ENCODE results near the gene APBB3. TPM values are rescaled to one million over a fixed set of nuclear protein-coding genes. Genes with fewer than 3 reads are reported as not detected.
"Not testable (repeated sequence)": the region's sequence is repeated elsewhere in the genome, so short reads cannot be mapped to it uniquely, and the experiment has no call there.

APBB3 gene
- total RNA-seq (2014; rRNA removed; shearing (Covaris generic)) = 11.6 and 27.4 TPM in 2 replicates

GRCh38 chr5:140564196-140565023 lies at the start of gene APBB3, which contains the start of gene SLC35A4:
TSS of gene APBB3 (minus strand) at chr5:140564598. CDS start at chr5:140564245, 353 bp downstream.
TSS of gene SLC35A4 (plus strand) at chr5:140564828. CDS start at chr5:140567170, 2,342 bp downstream.
- in situ Hi-C loops (cut with HindIII; ENCODE audit: low sequenced_read_pairs) = no loop called here
- peak; percentile 99 for DNase-seq (ENCODE audit: low spot score)

DNA sequence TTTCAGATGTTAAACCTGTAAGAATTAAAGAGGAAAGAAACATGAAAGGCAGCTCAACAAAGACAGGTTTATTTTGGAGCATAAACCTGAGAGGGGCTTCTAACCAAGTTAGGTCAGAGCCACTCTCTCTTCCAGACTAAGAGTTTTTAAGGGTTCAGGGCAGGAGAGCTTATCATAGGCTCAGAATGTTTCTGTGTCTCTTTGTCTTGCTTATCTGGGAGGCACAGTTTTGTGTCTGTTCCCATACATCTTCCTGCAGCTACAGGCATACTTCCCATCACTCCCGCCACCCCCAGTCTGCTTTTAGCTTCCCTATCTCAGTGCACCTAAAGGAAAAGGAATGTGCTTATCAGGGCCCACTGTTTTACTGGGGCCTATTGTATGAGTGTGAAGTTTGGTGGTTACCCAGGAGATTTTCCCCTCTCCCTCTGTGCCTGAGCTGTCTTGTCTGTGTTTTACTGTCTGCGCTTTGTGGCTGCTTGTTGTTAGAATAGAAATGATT lies 46.7 kb upstream of the APBB3 start:
- no peak for DNase-seq (ENCODE audit: low spot score)
- in situ Hi-C loops (cut with HindIII; ENCODE audit: low sequenced_read_pairs) = no loop called here

DNA sequence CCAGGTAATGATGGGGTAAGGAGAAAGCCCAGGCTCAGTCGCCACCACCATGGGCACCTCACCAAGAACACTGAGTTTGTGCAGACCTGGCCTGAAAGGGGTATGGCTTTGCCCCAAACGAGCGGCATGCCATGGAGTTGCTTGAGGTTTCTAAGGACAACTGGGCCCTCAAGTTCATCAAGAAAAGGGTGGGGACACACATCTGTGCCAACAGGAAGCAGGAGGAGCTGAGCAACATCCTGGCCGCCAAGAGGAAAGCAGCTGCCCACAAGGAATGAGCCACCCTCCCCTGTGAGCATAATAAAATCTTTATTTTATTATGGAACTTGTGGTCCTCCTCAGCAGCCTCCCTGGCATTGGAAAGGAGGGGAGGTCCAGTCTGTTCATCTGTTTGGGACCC lies 44.7 kb upstream of the APBB3 start:
- no peak for DNase-seq (ENCODE audit: low spot score)
- in situ Hi-C loops (cut with HindIII; ENCODE audit: low sequenced_read_pairs) = no loop called here

- in situ Hi-C loops (cut with HindIII; ENCODE audit: low sequenced_read_pairs) = no loop called here
- DNase-seq (ENCODE audit: low spot score) = no peak
Measured at GRCh38 chr5:140608722-140609121, 44.3 kb upstream of the APBB3 start.

- DNase-seq (ENCODE audit: low spot score) = no peak
- in situ Hi-C loops (cut with HindIII; ENCODE audit: low sequenced_read_pairs) = no loop called here
Measured at GRCh38 chr5:140607031-140607430, 42.6 kb upstream of the APBB3 start.

GRCh38 chr5:140605879-140606278 lies 41.5 kb upstream of the APBB3 start:
- in situ Hi-C loops (cut with HindIII; ENCODE audit: low sequenced_read_pairs) = no loop called here
- DNase-seq (ENCODE audit: low spot score) = no peak

DNA sequence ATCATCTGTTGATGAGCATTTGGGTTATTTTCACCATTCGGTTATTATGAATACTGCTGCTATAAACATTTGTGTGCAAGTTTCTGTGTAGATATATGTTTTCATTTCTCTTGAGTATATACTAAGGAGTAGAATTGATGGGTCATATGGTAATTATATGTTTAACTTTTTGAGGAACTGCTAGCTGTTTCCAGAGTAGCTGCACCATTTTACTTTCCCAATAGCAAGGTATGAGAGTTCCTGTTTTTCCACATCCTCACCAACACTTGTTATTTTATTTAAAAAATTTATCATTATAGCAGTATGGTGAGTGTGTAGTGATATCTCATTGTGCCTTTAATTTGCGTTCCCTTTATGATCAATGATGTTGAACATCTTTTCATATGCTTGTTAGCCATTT lies 39.3 kb upstream of the APBB3 start:
- DNase-seq (ENCODE audit: low spot score) = no peak
- in situ Hi-C loops (cut with HindIII; ENCODE audit: low sequenced_read_pairs) = no loop called here

DNA sequence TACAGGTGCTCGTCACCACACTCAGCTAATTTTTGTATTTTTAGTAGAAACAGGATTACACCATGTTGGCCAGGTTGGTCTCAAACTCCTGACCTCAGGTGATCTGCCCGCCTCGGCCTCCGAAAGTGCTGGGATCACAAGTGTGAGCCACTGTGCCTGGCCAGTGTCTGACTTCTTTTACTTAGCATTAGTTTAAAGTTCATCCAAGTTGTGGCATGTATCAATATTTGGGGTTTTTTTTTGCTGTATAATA lies 39.0 kb upstream of the APBB3 start:
- DNase-seq (ENCODE audit: low spot score); in situ Hi-C loops (cut with HindIII; ENCODE audit: low sequenced_read_pairs): not testable (repeated sequence)

DNA sequence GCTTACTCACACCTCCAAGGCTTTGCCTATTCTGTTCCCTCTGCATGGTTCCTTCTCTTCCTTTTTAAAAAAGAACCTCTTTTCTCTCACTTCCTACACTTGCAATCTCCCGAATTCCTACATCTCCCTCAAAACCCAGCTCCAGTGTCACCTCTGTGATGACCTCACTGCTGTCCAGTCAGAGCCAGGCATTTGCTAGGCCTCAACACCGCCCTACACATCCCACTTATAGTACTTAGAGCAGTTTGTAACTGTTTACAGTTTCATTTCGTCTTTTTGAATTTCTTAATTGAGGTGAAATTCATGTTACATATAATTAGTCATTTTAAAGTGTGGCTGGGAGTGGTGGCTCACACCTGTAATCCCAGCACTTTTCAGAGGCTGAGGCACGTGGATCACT lies 37.7 kb upstream of the APBB3 start:
- no peak for DNase-seq (ENCODE audit: low spot score)
- in situ Hi-C loops (cut with HindIII; ENCODE audit: low sequenced_read_pairs) = no loop called here

DNA sequence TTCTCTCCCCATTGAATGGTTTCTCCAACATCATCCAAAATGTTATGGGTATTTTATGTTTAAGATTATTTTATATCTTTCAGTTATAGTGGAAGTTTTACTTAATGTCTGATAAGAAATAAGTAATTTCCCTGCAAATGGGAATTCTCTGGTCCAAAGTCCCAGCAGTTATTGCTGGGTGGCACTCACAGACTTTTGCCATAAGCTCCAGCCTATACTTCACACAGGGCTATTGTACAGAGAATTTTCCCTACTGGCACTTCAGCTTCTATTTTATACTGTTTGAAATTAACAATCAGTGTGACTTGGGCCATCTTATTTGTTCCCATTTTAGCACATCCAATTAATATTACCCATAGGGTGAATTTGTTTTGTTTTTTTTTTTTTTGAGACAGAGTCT lies 35.7 kb upstream of the APBB3 start:
- in situ Hi-C loops (cut with HindIII; ENCODE audit: low sequenced_read_pairs) = no loop called here

GRCh38 chr5:140598836-140599235 lies 34.4 kb upstream of the APBB3 start:
- in situ Hi-C loops (cut with HindIII; ENCODE audit: low sequenced_read_pairs) = no loop called here
- no peak for DNase-seq (ENCODE audit: low spot score)

More for the DNA sequence above, 35.7 kb upstream of the APBB3 start:
- DNase-seq (ENCODE audit: low spot score) = no peak

DNA sequence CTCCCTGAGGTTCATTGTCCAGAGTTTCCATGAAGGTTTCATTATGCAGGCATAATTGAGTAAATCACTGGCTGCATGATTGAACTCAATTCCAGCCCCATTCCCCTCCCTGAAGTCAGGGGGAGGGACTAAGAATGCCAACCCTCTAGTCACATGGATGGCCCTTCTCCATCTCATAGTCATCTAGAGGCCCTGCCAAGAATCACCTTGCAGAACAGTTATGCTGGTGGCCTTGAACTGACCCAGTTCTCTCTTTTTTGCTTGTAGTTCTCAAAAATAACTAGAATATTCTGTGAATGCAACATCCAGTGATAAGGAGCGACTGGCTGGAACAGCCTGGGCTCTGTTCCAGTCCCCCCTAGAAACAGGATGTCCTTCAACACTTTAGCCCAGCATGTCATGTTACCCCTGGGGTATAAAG lies 31.9 kb upstream of the APBB3 start:
- in situ Hi-C loops (cut with HindIII; ENCODE audit: low sequenced_read_pairs) = no loop called here
- peak; percentile 29 for DNase-seq (ENCODE audit: low spot score)

- in situ Hi-C loops (cut with HindIII; ENCODE audit: low sequenced_read_pairs) = no loop called here
- DNase-seq (ENCODE audit: low spot score) = no peak
Measured at GRCh38 chr5:140595538-140596300, 31.3 kb upstream of the APBB3 start.

DNA sequence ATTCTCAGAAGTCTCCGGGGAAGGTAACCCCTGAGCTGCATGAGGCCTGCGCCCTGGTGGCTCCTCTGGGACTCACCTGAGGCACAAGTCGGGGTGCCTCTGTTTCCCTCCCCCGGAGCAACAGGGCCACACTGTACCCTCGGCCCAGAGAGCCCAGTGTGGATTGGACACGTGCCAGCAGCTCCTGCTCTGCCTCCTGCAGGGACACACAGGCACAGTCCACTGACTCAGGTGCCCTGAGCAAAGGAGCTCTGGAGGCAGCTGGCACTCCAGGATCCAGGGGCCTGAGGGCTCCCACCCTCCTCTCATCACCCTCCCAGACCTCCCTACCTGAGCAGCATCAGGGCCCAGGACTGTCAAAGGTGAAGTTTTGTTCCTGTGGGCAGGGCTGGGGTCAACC lies 29.8 kb upstream of the APBB3 start:
- in situ Hi-C loops (cut with HindIII; ENCODE audit: low sequenced_read_pairs) = no loop called here
- DNase-seq (ENCODE audit: low spot score) = no peak

DNA sequence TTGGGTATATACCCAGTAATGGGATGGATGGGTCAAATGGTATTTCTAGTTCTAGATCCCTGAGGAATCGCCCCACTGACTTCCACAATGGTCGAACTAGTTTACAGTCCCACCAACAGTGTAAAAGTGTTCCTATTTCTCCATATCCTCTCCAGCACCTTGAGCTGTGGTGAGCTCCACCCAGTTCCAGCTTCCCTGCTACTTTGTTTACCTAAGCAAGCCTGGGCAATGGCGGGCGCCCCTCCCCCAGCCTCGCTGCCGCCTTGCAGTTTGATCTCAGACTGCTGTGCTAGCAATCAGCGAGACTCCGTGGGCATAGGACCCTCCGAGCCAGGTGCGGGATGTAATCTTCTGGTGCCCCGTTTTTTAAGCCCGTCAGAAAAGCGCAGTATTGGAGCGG lies 28.7 kb upstream of the APBB3 start:
- in situ Hi-C loops (cut with HindIII; ENCODE audit: low sequenced_read_pairs); DNase-seq (ENCODE audit: low spot score): not testable (repeated sequence)

DNA sequence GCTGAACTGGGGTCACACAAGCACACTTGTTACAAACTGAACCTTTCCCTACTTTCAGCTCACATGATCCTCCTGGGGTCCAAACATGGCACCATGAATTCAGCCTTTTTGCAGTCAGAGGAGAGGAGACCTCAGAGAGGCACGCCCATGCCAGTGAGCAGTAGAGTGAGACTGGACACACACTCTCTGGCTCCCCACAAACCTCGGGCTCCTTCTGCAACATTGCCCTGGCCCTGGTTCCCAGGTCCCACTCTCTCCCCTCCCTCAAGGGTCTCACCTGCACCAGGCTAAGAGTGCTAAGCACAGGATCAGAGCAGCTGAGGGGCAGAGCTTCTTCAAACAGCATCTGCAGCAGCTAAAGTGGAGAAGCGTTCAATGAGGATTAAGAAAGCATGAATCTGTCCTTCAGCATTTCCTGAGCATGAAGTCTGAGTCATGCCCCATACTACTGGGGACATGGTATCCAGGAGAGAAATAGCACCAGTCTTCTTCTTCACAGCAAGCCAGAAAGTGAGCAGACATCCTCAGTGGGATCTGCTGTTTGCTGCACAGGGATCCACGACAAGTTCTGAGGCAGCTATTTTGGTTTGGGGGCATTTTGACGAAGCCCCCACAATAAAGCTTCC lies 27.5 kb upstream of the APBB3 start:
- no peak for DNase-seq (ENCODE audit: low spot score)

GRCh38 chr5:140590861-140591260 lies 26.5 kb upstream of the APBB3 start:
- in situ Hi-C loops (cut with HindIII; ENCODE audit: low sequenced_read_pairs) = no loop called here
- no peak for DNase-seq (ENCODE audit: low spot score)

More for the DNA sequence above, 27.5 kb upstream of the APBB3 start:
- in situ Hi-C loops (cut with HindIII; ENCODE audit: low sequenced_read_pairs) = no loop called here

DNA sequence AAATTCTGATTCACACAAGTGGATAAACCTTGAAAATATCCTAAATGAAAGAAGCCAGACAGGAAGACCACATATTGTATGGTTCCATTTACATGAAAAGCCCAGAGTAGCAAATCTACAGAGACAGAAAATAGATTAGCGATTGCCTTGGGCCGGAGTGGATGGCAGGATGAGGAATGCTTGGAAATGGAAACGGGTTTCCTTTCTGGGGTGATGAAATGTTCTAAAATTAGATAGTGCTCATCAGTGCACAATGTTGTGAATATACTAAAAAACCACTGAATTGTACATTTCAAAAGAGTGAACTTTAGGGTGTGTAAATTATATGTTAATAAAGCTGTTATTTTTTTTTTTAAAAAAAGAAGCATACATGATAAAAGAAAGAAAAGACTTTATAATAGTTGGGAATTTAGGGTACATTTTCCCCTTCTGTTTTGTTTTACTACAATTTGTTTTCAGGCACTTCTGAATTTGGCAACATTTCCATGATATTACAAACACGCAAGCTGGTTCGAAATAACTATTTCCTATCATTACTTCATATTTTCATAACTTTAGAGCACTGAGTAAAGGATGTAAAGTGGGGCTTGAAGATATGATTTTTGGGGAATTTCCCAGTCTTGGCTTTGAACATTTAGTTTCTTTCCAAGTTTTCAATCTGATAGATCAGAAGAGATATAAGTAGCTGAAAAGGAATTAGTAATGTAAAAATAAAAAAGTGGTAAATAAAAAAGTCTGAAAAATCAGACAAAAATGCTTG lies 24.1 kb upstream of the APBB3 start:
- no peak for DNase-seq (ENCODE audit: low spot score)
- in situ Hi-C loops (cut with HindIII; ENCODE audit: low sequenced_read_pairs) = no loop called here

DNA sequence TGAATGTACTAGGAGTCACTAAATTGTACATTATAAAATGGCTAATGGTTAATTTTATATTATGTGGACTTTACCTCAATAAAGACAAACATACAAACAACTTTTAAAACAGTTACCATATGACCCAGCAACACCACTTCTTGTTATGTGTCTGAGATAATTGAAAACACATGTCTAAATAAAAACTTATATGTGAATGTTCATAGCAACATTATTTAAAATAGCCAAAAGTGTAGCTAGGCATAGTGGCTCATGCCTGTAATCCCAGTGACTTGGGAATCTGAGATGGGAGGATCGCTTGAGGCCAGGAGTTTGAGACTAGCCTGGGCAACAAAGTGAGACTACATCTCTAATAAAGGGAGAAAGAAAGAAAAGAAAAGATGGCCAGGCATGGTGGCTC lies 23.1 kb upstream of the APBB3 start:
- in situ Hi-C loops (cut with HindIII; ENCODE audit: low sequenced_read_pairs) = no loop called here
- DNase-seq (ENCODE audit: low spot score) = no peak
